GM12891 (cell line): ENCODE results near the gene ASTN2.

Experiments
- DNase-seq: peaks from one replicate; pipeline ENCODE4 v3.0.0; 2011; ENCODE audit warnings: low spot score; ENCODE audit not compliant: insufficient read length
- FAIRE-seq: peaks from 2 replicates; lab custom pipeline; 2011; peaks lifted over from hg19 to GRCh38; lab: Jason Lieb, UNC
- PAX5 ChIP-seq: IDR thresholded peaks from 2 replicates; pipeline ENCODE4 v1.6.1; 2011; ENCODE audit warnings: low read length, moderate library complexity, mild to moderate bottlenecking; ENCODE audit not compliant: insufficient read depth, severe bottlenecking
- POLR2A ChIP-seq: IDR thresholded peaks from 2 replicates; pipeline ENCODE4 v1.6.1; 2011; ENCODE audit warnings: low read depth, low read length, control low read depth
- POLR2AphosphoS5 ChIP-seq: IDR thresholded peaks from 2 replicates; pipeline ENCODE4 v1.6.1; 2011; ENCODE audit warnings: low read depth, low read length, control low read depth
- POU2F2 ChIP-seq: IDR thresholded peaks from 2 replicates; pipeline ENCODE4 v1.6.1; 2011; ENCODE audit warnings: low read depth, mild to moderate bottlenecking, control low read depth, low read length, moderate library complexity
- SPI1 ChIP-seq: IDR thresholded peaks from 2 replicates; pipeline ENCODE4 v1.6.1; 2011; ENCODE audit warnings: low read depth, low read length, control low read depth
- TAF1 ChIP-seq: IDR thresholded peaks from 2 replicates; pipeline ENCODE4 v1.6.1; 2011; ENCODE audit warnings: low read depth, low read length, control low read depth

The ASTN2 gene

GRCh38 chr9:117278020-117278419, 136.8 kb downstream of the ASTN2 start:
- TF ChIP-seq POU2F2: no peak
- FAIRE-seq: no peak
- no peak for DNase-seq

DNA sequence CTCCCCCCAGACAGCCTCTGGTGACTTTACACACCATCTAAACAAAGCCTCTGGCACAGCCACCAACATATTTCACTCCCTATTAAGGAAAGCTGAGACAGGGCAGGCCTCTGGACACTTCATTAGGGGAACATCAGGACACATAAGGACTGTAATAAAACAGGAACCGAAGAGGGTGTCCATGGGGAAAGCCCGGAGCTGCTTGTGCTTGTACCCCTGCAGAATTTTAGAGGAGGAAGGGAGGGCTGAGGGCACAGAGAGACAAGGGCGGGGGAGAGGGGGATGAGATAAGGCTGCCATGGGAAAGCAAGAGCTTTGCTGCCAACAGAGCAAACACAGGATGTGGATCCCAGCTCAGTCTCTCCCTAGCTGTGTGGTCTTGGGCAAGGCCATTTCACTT, 138.4 kb downstream of the ASTN2 start:
- TF ChIP-seq POLR2A (no peak), POLR2AphosphoS5 (no peak), TAF1 (no peak), PAX5 (no peak), SPI1 (no peak), POU2F2 (no peak)
- no peak for DNase-seq
- no peak for FAIRE-seq

- FAIRE-seq: no peak
- TF ChIP-seq POLR2AphosphoS5 (no peak), PAX5 (no peak), TAF1 (no peak), POLR2A (no peak), SPI1 (no peak)
- no peak for DNase-seq
Observed at GRCh38 chr9:117273612-117274011, 141.2 kb downstream of the ASTN2 start.

DNA sequence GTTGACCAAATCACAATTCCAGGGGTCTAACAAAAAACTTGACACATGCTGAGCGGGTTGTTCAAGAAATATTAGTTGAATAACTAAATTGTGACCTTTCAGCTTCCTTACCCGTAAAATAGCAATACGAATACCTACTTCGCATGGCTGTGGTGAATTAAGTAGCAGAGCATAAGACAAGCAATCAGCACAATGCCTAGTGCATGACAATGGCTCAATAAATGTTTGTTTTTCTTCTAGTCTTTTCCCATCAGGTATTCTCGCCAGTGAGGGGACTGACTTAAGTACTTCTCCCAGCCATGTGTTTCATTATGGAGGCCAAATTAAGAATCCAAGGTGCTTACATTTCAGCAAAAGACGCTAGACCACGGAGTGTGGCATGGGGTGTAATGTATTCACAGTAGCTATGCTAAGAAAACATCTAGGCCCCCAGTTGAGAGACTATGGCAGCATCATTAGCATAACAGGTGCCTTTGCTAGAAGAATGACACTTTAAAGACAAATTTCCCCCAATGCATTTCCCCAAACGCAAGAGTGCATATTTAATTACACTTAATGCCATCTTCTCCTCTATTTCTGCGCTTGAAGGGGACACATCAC, 145.9 kb downstream of the ASTN2 start:
- no peak for DNase-seq
- TF ChIP-seq SPI1 (no peak), POLR2AphosphoS5 (no peak), TAF1 (no peak), POU2F2 (no peak), PAX5 (no peak), POLR2A (no peak)
- FAIRE-seq: no peak

- TF ChIP-seq POU2F2: no peak
- no peak for TF ChIP-seq TAF1
- no peak for TF ChIP-seq SPI1
- TF ChIP-seq PAX5: no peak
- no peak for TF ChIP-seq POLR2A
- TF ChIP-seq POLR2AphosphoS5: no peak
- DNase-seq (no peak), FAIRE-seq (no peak)
Observed at GRCh38 chr9:117266855-117267497, 147.9 kb downstream of the ASTN2 start.

DNA sequence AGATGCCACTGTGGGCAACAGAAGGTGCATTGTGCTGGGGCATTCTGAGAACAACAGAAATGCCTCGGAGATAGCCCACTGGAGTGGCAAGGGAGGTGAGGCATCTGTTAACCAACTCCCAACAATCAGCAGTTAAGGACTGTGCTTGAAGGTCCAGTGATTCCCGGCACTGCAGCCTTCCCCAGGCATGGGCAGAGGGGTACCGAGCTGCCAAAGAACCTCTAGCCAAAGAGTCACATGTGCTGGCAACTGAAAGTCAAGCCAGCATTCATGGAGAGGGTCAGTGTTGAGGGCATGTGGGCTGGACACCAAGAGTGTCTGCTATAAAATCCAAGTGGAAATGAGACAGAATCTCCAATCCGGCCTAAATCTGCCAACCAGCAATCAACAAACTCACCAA, 149.6 kb downstream of the ASTN2 start:
- TF ChIP-seq POU2F2 (no peak), TAF1 (no peak), POLR2A (no peak), PAX5 (no peak), POLR2AphosphoS5 (no peak), SPI1 (no peak)
- no peak for FAIRE-seq

DNA sequence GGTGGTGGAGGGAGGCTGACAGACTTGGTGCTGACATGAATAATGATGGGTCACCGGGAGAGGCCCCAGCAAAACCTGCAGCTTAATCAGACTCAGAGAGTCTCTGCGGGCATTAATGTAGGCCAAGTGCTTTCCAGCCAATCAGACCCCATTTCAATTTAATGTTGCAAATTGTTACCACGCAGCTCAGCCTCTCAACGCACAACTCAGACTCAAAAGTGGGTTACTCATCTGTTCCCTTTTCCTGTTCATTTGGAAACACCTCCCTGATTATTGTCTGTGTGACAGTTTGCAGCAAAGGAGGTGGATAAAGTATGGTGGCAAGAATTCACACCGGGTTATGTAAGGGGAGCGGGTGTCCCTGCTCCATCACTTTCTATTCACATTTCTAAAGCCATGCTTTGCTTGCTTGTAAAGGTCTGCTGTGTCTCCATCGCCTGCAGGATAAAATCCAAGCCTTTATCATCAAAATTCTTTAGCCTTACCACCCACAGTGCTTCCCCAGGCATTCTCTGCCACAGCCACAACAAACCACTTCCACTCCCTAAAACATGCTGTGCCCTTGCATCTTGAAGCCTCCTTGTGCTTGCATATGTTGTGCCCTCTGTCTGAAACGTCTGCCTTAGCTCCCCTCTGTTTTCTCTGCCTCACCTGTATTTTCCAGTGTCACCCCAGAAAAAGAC, 156.5 kb downstream of the ASTN2 start:
- DNase-seq (no peak), FAIRE-seq (no peak)

More for the DNA sequence above, 149.6 kb downstream of the ASTN2 start:
- DNase-seq: no peak

DNA sequence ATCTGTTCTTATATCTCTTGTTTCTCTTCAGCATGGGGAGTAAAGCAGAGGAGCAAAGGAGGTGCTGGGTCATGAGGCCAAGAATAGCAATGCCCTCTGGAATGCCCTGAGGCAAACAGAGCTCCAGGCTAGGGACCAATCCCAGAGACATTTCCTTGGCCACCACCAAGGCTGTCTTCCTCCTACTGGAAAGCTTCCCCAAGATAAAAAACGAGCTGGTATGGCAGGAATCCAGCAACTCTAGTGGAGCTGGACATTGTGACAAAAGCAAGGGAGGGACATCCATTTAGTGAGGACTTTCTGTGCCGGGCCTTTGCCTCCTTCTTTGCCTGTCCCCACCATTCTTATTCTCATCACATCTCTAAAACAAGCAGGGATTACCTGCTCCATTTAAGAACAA, 161.6 kb downstream of the ASTN2 start:
- DNase-seq: no peak
- TF ChIP-seq SPI1: no peak
- no peak for TF ChIP-seq TAF1
- TF ChIP-seq POLR2AphosphoS5: no peak
- FAIRE-seq: no peak

More for the DNA sequence above, 156.5 kb downstream of the ASTN2 start:
- TF ChIP-seq TAF1 (no peak), SPI1 (no peak), POU2F2 (no peak), POLR2A (no peak), POLR2AphosphoS5 (no peak), PAX5 (no peak)

- TF ChIP-seq POLR2A (no peak), POU2F2 (no peak), PAX5 (no peak)
- FAIRE-seq: no peak
- no peak for DNase-seq
Observed at GRCh38 chr9:117250610-117251215, 164.1 kb downstream of the ASTN2 start.

- FAIRE-seq (no peak), DNase-seq (no peak)
- no peak for TF ChIP-seq POLR2AphosphoS5
- no peak for TF ChIP-seq PAX5
- TF ChIP-seq SPI1: no peak
- TF ChIP-seq POLR2A: no peak
- TF ChIP-seq TAF1: no peak
- no peak for TF ChIP-seq POU2F2
Observed at GRCh38 chr9:117249799-117250198, 165.1 kb downstream of the ASTN2 start.
